Gastroesophageal sphincter (tissue), 3 donors: Measurements from ENCODE around the gene FBRSL1.

Experiments used
- CTCF ChIP-seq, 4 experiments: fragments of 200-600 bp in 2 of 4; fragments of 450-650 bp in 2 of 4; sonication (generic) in 1 of 4; IDR thresholded peaks; one replicate each; pipeline ENCODE4 v1.5.1; 2017 to 2019; ENCODE audit warnings: antibody characterized with exemption in 4 of 4, mild to moderate bottlenecking in 2 of 4, moderate library complexity in 2 of 4
- EP300 ChIP-seq: sonication (generic); formaldehyde crosslinking; IDR thresholded peaks from one replicate; pipeline ENCODE4 v1.6.1; 2017; ENCODE audit warnings: antibody characterized with exemption, mild to moderate bottlenecking

- no peak for TF ChIP-seq CTCF (IDR thresholded peaks at IDR 0.05)
- no peak for TF ChIP-seq EP300
These were observed 15.7 kb upstream of the FBRSL1 start for GRCh38 chr12:132474237-132474741.
